ENCODE data around the gene AGTR1. TPM values are rescaled to one million over a fixed set of nuclear protein-coding genes. Genes with fewer than 3 reads are reported as not detected.

AGTR1 gene
- total and polyA plus RNA-seq, 2 of the 13 experiments (the other 11 are each of a cell fraction or from before 2014, with no cell fraction given), result 0.64 to 1.5 TPM

DNA sequence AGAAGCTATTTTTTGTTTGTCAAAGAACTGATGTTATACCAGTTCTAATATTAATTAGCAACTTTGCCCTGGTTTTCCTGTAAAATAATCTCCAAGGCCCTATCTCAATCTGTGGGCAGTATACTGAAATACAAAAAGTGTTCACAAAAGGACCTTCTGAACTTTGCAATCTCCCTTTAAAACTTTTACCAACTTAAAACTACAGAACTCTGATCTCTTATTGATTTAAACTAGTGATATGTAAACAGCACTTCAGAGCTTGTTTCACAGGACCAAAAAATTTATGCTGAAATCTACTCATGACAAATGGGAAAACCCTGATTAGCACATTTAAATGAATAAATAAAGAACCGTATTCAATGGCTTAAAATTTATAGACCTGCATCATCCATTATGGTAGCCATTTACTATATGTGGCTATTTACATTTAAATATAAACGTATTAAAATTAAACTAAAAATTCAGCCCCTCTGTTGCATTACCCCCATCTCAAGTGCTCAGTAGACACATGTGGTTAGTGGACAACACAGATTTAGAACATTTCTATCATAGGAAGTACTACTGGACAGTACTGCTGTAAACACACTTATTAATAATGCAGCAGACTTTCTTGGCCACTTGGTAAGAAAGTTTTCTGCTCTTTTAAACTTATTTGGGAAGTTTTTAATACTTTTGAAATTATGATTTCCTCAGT is 12.0 kb downstream of the AGTR1 start (continued):
- TF ChIP-seq, protein P1, sequence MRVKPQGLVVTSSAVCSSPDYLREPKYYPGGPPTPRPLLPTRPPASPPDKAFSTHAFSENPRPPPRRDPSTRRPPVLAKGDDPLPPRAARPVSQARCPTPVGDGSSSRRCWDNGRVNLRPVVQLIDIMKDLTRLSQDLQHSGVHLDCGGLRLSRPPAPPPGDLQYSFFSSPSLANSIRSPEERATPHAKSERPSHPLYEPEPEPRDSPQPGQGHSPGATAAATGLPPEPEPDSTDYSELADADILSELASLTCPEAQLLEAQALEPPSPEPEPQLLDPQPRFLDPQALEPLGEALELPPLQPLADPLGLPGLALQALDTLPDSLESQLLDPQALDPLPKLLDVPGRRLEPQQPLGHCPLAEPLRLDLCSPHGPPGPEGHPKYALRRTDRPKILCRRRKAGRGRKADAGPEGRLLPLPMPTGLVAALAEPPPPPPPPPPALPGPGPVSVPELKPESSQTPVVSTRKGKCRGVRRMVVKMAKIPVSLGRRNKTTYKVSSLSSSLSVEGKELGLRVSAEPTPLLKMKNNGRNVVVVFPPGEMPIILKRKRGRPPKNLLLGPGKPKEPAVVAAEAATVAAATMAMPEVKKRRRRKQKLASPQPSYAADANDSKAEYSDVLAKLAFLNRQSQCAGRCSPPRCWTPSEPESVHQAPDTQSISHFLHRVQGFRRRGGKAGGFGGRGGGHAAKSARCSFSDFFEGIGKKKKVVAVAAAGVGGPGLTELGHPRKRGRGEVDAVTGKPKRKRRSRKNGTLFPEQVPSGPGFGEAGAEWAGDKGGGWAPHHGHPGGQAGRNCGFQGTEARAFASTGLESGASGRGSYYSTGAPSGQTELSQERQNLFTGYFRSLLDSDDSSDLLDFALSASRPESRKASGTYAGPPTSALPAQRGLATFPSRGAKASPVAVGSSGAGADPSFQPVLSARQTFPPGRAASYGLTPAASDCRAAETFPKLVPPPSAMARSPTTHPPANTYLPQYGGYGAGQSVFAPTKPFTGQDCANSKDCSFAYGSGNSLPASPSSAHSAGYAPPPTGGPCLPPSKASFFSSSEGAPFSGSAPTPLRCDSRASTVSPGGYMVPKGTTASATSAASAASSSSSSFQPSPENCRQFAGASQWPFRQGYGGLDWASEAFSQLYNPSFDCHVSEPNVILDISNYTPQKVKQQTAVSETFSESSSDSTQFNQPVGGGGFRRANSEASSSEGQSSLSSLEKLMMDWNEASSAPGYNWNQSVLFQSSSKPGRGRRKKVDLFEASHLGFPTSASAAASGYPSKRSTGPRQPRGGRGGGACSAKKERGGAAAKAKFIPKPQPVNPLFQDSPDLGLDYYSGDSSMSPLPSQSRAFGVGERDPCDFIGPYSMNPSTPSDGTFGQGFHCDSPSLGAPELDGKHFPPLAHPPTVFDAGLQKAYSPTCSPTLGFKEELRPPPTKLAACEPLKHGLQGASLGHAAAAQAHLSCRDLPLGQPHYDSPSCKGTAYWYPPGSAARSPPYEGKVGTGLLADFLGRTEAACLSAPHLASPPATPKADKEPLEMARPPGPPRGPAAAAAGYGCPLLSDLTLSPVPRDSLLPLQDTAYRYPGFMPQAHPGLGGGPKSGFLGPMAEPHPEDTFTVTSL (CRISPR knock-in tag; IDR thresholded peaks at IDR 0.05; ENCODE audit: borderline replicate concordance), result peak; percentile 97; the same call in 1 of the 2 replicates
- no peak for TF ChIP-seq ZNF841 (CRISPR knock-in tag; IDR thresholded peaks at IDR 0.05; ENCODE audit: borderline replicate concordance)
- TF ChIP-seq, protein P2, sequence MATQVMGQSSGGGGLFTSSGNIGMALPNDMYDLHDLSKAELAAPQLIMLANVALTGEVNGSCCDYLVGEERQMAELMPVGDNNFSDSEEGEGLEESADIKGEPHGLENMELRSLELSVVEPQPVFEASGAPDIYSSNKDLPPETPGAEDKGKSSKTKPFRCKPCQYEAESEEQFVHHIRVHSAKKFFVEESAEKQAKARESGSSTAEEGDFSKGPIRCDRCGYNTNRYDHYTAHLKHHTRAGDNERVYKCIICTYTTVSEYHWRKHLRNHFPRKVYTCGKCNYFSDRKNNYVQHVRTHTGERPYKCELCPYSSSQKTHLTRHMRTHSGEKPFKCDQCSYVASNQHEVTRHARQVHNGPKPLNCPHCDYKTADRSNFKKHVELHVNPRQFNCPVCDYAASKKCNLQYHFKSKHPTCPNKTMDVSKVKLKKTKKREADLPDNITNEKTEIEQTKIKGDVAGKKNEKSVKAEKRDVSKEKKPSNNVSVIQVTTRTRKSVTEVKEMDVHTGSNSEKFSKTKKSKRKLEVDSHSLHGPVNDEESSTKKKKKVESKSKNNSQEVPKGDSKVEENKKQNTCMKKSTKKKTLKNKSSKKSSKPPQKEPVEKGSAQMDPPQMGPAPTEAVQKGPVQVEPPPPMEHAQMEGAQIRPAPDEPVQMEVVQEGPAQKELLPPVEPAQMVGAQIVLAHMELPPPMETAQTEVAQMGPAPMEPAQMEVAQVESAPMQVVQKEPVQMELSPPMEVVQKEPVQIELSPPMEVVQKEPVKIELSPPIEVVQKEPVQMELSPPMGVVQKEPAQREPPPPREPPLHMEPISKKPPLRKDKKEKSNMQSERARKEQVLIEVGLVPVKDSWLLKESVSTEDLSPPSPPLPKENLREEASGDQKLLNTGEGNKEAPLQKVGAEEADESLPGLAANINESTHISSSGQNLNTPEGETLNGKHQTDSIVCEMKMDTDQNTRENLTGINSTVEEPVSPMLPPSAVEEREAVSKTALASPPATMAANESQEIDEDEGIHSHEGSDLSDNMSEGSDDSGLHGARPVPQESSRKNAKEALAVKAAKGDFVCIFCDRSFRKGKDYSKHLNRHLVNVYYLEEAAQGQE (IDR thresholded peaks at IDR 0.05; ENCODE audit: borderline replicate concordance in 1 of 2, low read depth in 1 of 2, low read length in 2 of 2), result 0 out of 4 replicates have a peak, but pooled peaks of 1 of the 2 experiments have one; percentile 25
- TF ChIP-seq, protein P3, sequence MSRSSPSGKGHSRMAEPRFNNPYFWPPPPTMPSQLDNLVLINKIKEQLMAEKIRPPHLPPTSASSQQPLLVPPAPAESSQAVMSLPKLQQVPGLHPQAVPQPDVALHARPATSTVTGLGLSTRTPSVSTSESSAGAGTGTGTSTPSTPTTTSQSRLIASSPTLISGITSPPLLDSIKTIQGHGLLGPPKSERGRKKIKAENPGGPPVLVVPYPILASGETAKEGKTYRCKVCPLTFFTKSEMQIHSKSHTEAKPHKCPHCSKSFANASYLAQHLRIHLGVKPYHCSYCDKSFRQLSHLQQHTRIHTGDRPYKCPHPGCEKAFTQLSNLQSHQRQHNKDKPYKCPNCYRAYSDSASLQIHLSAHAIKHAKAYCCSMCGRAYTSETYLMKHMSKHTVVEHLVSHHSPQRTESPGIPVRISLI (CRISPR knock-in tag; IDR thresholded peaks at IDR 0.05; ENCODE audit: borderline replicate concordance), result no peak
- no peak for TF ChIP-seq ZSCAN29 (CRISPR knock-in tag; conservative IDR thresholded peaks at IDR 0.05)
- no peak for TF ChIP-seq NAIF1 (CRISPR knock-in tag; IDR thresholded peaks at IDR 0.05; ENCODE audit: borderline replicate concordance)
- TF ChIP-seq GATAD2A (CRISPR knock-in tag; IDR thresholded peaks at IDR 0.05), result peak; percentile 81
- TF ChIP-seq NR1H2 (CRISPR knock-in tag; IDR thresholded peaks at IDR 0.05; ENCODE audit: borderline replicate concordance, low read depth), result no peak
- no peak for TF ChIP-seq SNAPC2 (CRISPR knock-in tag; IDR thresholded peaks at IDR 0.05)
- TF ChIP-seq, protein P4, sequence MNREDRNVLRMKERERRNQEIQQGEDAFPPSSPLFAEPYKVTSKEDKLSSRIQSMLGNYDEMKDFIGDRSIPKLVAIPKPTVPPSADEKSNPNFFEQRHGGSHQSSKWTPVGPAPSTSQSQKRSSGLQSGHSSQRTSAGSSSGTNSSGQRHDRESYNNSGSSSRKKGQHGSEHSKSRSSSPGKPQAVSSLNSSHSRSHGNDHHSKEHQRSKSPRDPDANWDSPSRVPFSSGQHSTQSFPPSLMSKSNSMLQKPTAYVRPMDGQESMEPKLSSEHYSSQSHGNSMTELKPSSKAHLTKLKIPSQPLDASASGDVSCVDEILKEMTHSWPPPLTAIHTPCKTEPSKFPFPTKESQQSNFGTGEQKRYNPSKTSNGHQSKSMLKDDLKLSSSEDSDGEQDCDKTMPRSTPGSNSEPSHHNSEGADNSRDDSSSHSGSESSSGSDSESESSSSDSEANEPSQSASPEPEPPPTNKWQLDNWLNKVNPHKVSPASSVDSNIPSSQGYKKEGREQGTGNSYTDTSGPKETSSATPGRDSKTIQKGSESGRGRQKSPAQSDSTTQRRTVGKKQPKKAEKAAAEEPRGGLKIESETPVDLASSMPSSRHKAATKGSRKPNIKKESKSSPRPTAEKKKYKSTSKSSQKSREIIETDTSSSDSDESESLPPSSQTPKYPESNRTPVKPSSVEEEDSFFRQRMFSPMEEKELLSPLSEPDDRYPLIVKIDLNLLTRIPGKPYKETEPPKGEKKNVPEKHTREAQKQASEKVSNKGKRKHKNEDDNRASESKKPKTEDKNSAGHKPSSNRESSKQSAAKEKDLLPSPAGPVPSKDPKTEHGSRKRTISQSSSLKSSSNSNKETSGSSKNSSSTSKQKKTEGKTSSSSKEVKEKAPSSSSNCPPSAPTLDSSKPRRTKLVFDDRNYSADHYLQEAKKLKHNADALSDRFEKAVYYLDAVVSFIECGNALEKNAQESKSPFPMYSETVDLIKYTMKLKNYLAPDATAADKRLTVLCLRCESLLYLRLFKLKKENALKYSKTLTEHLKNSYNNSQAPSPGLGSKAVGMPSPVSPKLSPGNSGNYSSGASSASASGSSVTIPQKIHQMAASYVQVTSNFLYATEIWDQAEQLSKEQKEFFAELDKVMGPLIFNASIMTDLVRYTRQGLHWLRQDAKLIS (CRISPR knock-in tag; IDR thresholded peaks at IDR 0.05), result no peak
- TF ChIP-seq NBN (conservative IDR thresholded peaks at IDR 0.05), result no peak
- no peak; the same call in 1 of the 2 replicates for TF ChIP-seq KAT2B (IDR thresholded peaks at IDR 0.05; ENCODE audit: borderline replicate concordance, low read depth, low read length)
